Ishikawa (cell line): ENCODE measurements around the gene SNCAIP.

ENCODE experiments used
- CREB1 ChIP-seq: IDR thresholded peaks from 2 replicates; pipeline ENCODE4 v1.6.1; 2012; ENCODE audit warnings: low read depth
- FOXM1 ChIP-seq: IDR thresholded peaks from 2 replicates; pipeline ENCODE4 v1.6.1; 2012; ENCODE audit warnings: low read depth, borderline replicate concordance
- NFIC ChIP-seq: IDR thresholded peaks from 2 replicates; pipeline ENCODE4 v1.6.1; 2012
- RAD21 ChIP-seq: IDR thresholded peaks from 2 replicates; pipeline ENCODE4 v1.6.1; 2012; ENCODE audit warnings: low read depth
- REST ChIP-seq: IDR thresholded peaks from 2 replicates; pipeline ENCODE4 v1.6.1; 2012; ENCODE audit warnings: low read depth, mild to moderate bottlenecking
- TAF1 ChIP-seq: IDR thresholded peaks from 2 replicates; pipeline ENCODE4 v1.6.1; 2012; ENCODE audit warnings: low read depth, mild to moderate bottlenecking
- YY1 ChIP-seq: IDR thresholded peaks from 2 replicates; pipeline ENCODE4 v1.6.1; 2012; ENCODE audit warnings: low read depth
- ZBTB7A ChIP-seq: IDR thresholded peaks from 2 replicates; pipeline ENCODE4 v1.6.1; 2012; ENCODE audit warnings: low read depth
- TF ChIP-seq, protein P1 (sequence below): IDR thresholded peaks from 2 replicates; pipeline ENCODE4 v1.6.1; 2012

- TF ChIP-seq FOXM1 (no peak), TAF1 (no peak), ZBTB7A (no peak), YY1 (no peak), RAD21 (no peak), CREB1 (no peak), REST (no peak), NFIC (no peak)
- TF ChIP-seq, protein P1, sequence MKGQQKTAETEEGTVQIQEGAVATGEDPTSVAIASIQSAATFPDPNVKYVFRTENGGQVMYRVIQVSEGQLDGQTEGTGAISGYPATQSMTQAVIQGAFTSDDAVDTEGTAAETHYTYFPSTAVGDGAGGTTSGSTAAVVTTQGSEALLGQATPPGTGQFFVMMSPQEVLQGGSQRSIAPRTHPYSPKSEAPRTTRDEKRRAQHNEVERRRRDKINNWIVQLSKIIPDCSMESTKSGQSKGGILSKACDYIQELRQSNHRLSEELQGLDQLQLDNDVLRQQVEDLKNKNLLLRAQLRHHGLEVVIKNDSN, result no peak
Measured at GRCh38 chr5:122390694-122391093, 78.7 kb downstream of the SNCAIP start.
